Subcutaneous adipose tissue (tissue), 4 donors: ENCODE data around the gene PAQR3. TPM values are rescaled to one million over a fixed set of nuclear protein-coding genes. Genes with fewer than 3 reads are reported as not detected.

ENCODE experiments used
- small RNA-seq: library from RNA; depleted of rRNA; stranded (forward); fragments of <200 nt; gene quantifications from one replicate; pipeline ENCODE3, GENCODE V24; 2016
- total RNA-seq, 4 donors: library from RNA; depleted of rRNA; stranded (reverse); fragments of >200 nt; gene quantifications; one replicate each; pipeline ENCODE4 v1.1.0, GENCODE V29; 2016

Gene PAQR3
- total RNA-seq, 4 donors from 2014 or later, result 7.3 to 25.3 (median 16.4) TPM

Small RNA genes within 50 kb of the gene (small RNA-seq; reads per million reads assigned to genes)
- not detected for gene RN7SL127P

Other genes starting within 250 kb of the PAQR3 start
- 100 to 1,000 TPM in 1 of 4 donors, 10 to 100 TPM in 3; 32.2 to 100 (median 57.7) TPM for gene BMP2K, start 163.1 kb downstream of the PAQR3 start, total RNA-seq